GM23338 (cell line): ENCODE results near the gene ALOX15. TPM values are rescaled to one million over a fixed set of nuclear protein-coding genes. Genes with fewer than 3 reads are reported as not detected.

ENCODE experiments used
- ATAC-seq: fragments of 200-7000 bp; cut with Tn5 transposase; 3 replicates; pipeline ENCODE4 v1.9.1; 2020
- DNase-seq: peaks from one replicate; pipeline ENCODE4 v3.0.0-alpha.2; 2015; ENCODE audit warnings: low spot score
- H2AFZ ChIP-seq: fragments of 200-600 bp; sonication (generic); 2 replicates; pipeline ENCODE4 v1.8.0; 2016; ENCODE audit warnings: antibody characterized with exemption, mild to moderate bottlenecking, moderate library complexity
- H3F3A ChIP-seq: fragments of 200-600 bp; sonication (generic); replicated peaks from 2 replicates; pipeline ENCODE4 v1.8.0; 2017; ENCODE audit warnings: antibody characterized with exemption, mixed run types, low read depth
- H3K27ac ChIP-seq: fragments of 200-600 bp; sonication (generic); 2 replicates; pipeline ENCODE4 v1.6.1; 2016; ENCODE audit warnings: low read depth
- H3K27me3 ChIP-seq: fragments of 200-600 bp; sonication (generic); 2 replicates; pipeline ENCODE4 v1.8.0; 2016; ENCODE audit warnings: mild to moderate bottlenecking, mixed run types, moderate library complexity; ENCODE audit not compliant: insufficient read depth
- H3K36me3 ChIP-seq: fragments of 200-600 bp; sonication (generic); 2 replicates; pipeline ENCODE4 v1.8.0; 2016; ENCODE audit warnings: mild to moderate bottlenecking; ENCODE audit not compliant: insufficient read depth
- H3K4me1 ChIP-seq: fragments of 200-600 bp; sonication (generic); 2 replicates; pipeline ENCODE4 v1.8.0; 2016; ENCODE audit warnings: mild to moderate bottlenecking, moderate library complexity; ENCODE audit not compliant: insufficient read depth
- H3K4me2 ChIP-seq: fragments of 200-600 bp; sonication (generic); 2 replicates; pipeline ENCODE4 v1.7.1; 2017; ENCODE audit warnings: mixed run types
- H3K4me3 ChIP-seq: fragments of 200-600 bp; sonication (generic); 2 replicates; pipeline ENCODE4 v1.6.1; 2016; ENCODE audit warnings: mixed run types
- H3K79me2 ChIP-seq: fragments of 200-600 bp; sonication (generic); replicated peaks from 2 replicates; pipeline ENCODE4 v1.8.0; 2017; ENCODE audit warnings: mild to moderate bottlenecking; ENCODE audit not compliant: insufficient read depth
- H3K9me2 ChIP-seq: fragments of 200-600 bp; sonication (generic); 2 replicates; pipeline ENCODE4 v1.8.0; 2017; ENCODE audit not compliant: insufficient read depth
- H4K20me1 ChIP-seq: fragments of 200-600 bp; sonication (generic); replicated peaks from 2 replicates; pipeline ENCODE4 v1.8.0; 2017; ENCODE audit warnings: mild to moderate bottlenecking; ENCODE audit not compliant: insufficient read depth
- H3K27ac Mint-ChIP-seq: 2 replicates; pipeline ENCODE4 v1.8.0; 2020; ENCODE audit warnings: inconsistent platforms, mild to moderate bottlenecking, moderate library complexity, mixed read lengths
- H3K27me3 Mint-ChIP-seq: 3 replicates; pipeline ENCODE4 v1.8.0; 2022; ENCODE audit warnings: low read depth, mild to moderate bottlenecking, moderate library complexity, mixed read lengths, inconsistent platforms; ENCODE audit not compliant: insufficient read depth, poor library complexity
- H3K36me3 Mint-ChIP-seq: 3 replicates; pipeline ENCODE4 v1.8.0; 2021; ENCODE audit warnings: low read depth, mild to moderate bottlenecking, inconsistent platforms, moderate library complexity, mixed read lengths
- H3K4me1 Mint-ChIP-seq: 3 replicates; pipeline ENCODE4 v1.8.0; 2020; ENCODE audit warnings: mild to moderate bottlenecking, inconsistent platforms, mixed read lengths
- H3K4me3 Mint-ChIP-seq: 3 replicates; pipeline ENCODE4 v1.8.0; 2021; ENCODE audit warnings: moderate library complexity, mild to moderate bottlenecking, inconsistent platforms, mixed read lengths
- H3K9me3 Mint-ChIP-seq: 3 replicates; pipeline ENCODE4 v1.8.0; 2020; ENCODE audit warnings: moderate library complexity, mild to moderate bottlenecking, inconsistent platforms, mixed read lengths
- CTCF ChIP-seq, 2 experiments: fragments of 200-600 bp in 1 of 2; sonication (generic) in 1 of 2; conservative IDR thresholded peaks; 2 replicates each; pipeline versions ENCODE4 v1.5.1 to v1.6.1; 2016 to 2017; ENCODE audit warnings: antibody characterized with exemption in 2 of 2, low read depth in 2 of 2, mild to moderate bottlenecking in 2 of 2, moderate library complexity in 1 of 2
- ETS1 ChIP-seq: IDR thresholded peaks from 2 replicates; pipeline ENCODE4 v1.6.1; 2016; ENCODE audit warnings: antibody characterized with exemption
- POLR2AphosphoS5 ChIP-seq: IDR thresholded peaks from 2 replicates; pipeline ENCODE4 v1.6.1; 2016; ENCODE audit warnings: antibody characterized with exemption, low read depth
- STAT1 ChIP-seq: IDR thresholded peaks from one replicate; pipeline ENCODE4 v1.6.1; 2016; ENCODE audit warnings: antibody characterized with exemption; ENCODE audit not compliant: unreplicated experiment
- polyA plus RNA-seq: library from polyadenylated mRNA; unstranded; fragments of >200 nt; fragmentation: Nextera tagmentation; extraction: Ambion mirVana; gene quantifications from 2 replicates; pipeline ENCODE4 v1.2.1, GENCODE V29; 2016
- total RNA-seq: library from RNA; depleted of rRNA; stranded (reverse); fragments of >200 nt; shearing (Covaris generic); gene quantifications from 2 replicates; pipeline ENCODE4 v1.2.3, GENCODE V29; 2014
- TF ChIP-seq, protein P1 (sequence below): fragments of 250-450 bp; sonication (Bioruptor Pico); IDR thresholded peaks from 2 replicates; pipeline ENCODE4 v1.5.0; 2020; ENCODE audit warnings: mild to moderate bottlenecking, moderate library complexity

The ALOX15 gene
- total and polyA plus RNA-seq, 2 experiments from 2014 or later: 1.2 to 1.4 TPM

GRCh38 chr17:4588898-4589625 lies 52.4 kb downstream of the ALOX15 start (continued):
- TF ChIP-seq, protein P1, sequence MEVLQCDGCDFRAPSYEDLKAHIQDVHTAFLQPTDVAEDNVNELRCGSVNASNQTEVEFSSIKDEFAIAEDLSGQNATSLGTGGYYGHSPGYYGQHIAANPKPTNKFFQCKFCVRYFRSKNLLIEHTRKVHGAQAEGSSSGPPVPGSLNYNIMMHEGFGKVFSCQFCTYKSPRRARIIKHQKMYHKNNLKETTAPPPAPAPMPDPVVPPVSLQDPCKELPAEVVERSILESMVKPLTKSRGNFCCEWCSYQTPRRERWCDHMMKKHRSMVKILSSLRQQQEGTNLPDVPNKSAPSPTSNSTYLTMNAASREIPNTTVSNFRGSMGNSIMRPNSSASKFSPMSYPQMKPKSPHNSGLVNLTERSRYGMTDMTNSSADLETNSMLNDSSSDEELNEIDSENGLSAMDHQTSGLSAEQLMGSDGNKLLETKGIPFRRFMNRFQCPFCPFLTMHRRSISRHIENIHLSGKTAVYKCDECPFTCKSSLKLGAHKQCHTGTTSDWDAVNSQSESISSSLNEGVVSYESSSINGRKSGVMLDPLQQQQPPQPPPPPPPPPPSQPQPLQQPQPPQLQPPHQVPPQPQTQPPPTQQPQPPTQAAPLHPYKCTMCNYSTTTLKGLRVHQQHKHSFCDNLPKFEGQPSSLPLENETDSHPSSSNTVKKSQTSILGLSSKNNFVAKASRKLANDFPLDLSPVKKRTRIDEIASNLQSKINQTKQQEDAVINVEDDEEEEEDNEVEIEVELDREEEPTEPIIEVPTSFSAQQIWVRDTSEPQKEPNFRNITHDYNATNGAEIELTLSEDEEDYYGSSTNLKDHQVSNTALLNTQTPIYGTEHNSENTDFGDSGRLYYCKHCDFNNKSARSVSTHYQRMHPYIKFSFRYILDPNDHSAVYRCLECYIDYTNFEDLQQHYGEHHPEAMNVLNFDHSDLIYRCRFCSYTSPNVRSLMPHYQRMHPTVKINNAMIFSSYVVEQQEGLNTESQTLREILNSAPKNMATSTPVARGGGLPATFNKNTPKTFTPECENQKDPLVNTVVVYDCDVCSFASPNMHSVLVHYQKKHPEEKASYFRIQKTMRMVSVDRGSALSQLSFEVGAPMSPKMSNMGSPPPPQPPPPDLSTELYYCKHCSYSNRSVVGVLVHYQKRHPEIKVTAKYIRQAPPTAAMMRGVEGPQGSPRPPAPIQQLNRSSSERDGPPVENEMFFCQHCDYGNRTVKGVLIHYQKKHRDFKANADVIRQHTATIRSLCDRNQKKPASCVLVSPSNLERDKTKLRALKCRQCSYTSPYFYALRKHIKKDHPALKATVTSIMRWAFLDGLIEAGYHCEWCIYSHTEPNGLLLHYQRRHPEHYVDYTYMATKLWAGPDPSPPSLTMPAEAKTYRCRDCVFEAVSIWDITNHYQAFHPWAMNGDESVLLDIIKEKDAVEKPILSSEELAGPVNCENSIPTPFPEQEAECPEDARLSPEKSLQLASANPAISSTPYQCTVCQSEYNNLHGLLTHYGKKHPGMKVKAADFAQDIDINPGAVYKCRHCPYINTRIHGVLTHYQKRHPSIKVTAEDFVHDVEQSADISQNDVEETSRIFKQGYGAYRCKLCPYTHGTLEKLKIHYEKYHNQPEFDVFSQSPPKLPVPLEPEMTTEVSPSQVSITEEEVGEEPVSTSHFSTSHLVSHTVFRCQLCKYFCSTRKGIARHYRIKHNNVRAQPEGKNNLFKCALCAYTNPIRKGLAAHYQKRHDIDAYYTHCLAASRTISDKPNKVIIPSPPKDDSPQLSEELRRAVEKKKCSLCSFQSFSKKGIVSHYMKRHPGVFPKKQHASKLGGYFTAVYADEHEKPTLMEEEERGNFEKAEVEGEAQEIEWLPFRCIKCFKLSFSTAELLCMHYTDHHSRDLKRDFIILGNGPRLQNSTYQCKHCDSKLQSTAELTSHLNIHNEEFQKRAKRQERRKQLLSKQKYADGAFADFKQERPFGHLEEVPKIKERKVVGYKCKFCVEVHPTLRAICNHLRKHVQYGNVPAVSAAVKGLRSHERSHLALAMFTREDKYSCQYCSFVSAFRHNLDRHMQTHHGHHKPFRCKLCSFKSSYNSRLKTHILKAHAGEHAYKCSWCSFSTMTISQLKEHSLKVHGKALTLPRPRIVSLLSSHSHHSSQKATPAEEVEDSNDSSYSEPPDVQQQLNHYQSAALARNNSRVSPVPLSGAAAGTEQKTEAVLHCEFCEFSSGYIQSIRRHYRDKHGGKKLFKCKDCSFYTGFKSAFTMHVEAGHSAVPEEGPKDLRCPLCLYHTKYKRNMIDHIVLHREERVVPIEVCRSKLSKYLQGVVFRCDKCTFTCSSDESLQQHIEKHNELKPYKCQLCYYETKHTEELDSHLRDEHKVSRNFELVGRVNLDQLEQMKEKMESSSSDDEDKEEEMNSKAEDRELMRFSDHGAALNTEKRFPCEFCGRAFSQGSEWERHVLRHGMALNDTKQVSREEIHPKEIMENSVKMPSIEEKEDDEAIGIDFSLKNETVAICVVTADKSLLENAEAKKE: no peak
- no peak for TF ChIP-seq ETS1

DNA sequence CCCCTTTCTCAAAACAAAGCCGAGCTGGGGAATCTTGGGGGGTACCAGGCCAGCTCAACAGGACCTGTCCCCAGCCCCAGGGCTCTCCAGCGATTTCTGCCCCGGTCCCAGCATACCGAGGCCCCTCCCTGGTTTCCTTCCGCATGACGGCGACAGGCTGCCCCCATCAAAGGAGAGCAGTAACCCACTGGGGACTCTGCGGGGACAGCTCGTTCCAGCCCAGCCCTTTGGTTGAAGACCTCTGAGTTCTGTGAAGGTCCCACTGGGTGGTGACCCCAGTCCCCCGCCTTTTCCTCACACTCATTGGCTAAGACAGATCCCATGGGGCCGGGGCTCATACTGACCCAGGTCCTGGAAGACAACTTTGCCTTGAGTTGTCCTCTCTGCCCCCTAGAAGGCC lies 53.1 kb downstream of the ALOX15 start:
- Histone ChIP-seq H3K9me2 (no peaks in the 10 kb centered on the region), H3K27ac (no peak overlapping the region), H2AFZ (no peak overlapping the region), H3K4me1 (no peaks in the 10 kb centered on the region; the same call in none of the 2 replicates), H3K36me3 (no peaks in the 10 kb centered on the region), H4K20me1 (no peaks in the 10 kb centered on the region), H3F3A (no peaks in the 10 kb centered on the region), H3K4me3 (no peak overlapping the region), H3K79me2 (no peaks in the 10 kb centered on the region), H3K27me3 (peaks cover 29% of the 10 kb centered on the region), H3K4me2 (no peak overlapping the region)
- ATAC-seq: no peak
- Mint-ChIP-seq H3K4me3 (no peak overlapping the region), H3K4me1 (peaks cover 13% of the 10 kb centered on the region), H3K27me3 (peaks cover 37% of the 10 kb centered on the region), H3K9me3 (no peaks in the 10 kb centered on the region), H3K36me3 (no peaks in the 10 kb centered on the region), H3K27ac (no peak overlapping the region)
- no peak for DNase-seq
- TF ChIP-seq POLR2AphosphoS5: no peak
- TF ChIP-seq CTCF (conservative IDR thresholded peaks at IDR 0.05; ENCODE audit: low read depth in 2 of 2): no peak
- TF ChIP-seq STAT1: no peak
